DND-41 (cell line): ENCODE results near the gene VPS33A.
"Not testable (repeated sequence)": the region's sequence is repeated elsewhere in the genome, so short reads cannot be mapped to it uniquely, and the experiment has no call there.

Experiments
- ATAC-seq: fragments of 200-7000 bp; cut with Tn5 transposase; 3 replicates; pipeline ENCODE4 v1.9.1; 2021; ENCODE audit warnings: low read depth; ENCODE audit not compliant: insufficient read depth
- DNase-seq: peaks from one replicate; pipeline ENCODE4 v3.0.0-alpha.2; 2020
- H2AFZ ChIP-seq: 2 replicates; pipeline ENCODE4 v1.6.0; 2012; ENCODE audit warnings: low read depth, low read length
- H3K27ac ChIP-seq: 2 replicates; pipeline ENCODE4 v1.5.1; 2012; ENCODE audit warnings: low read length, inconsistent platforms
- H3K27me3 ChIP-seq: fragments of 200-600 bp; sonication (generic); 2 replicates; pipeline ENCODE4 v1.6.0; 2012; ENCODE audit warnings: low read length, mild to moderate bottlenecking, inconsistent platforms; ENCODE audit not compliant: insufficient read depth, poor library complexity
- H3K36me3 ChIP-seq: 2 replicates; pipeline ENCODE4 v1.5.1; 2012; ENCODE audit warnings: low read length, inconsistent platforms; ENCODE audit not compliant: insufficient read depth
- H3K4me1 ChIP-seq: 2 replicates; pipeline ENCODE4 v1.5.1; 2012; ENCODE audit warnings: mild to moderate bottlenecking, low read length; ENCODE audit not compliant: insufficient read depth
- H3K4me2 ChIP-seq: 2 replicates; pipeline ENCODE4 v1.6.0; 2012; ENCODE audit warnings: mild to moderate bottlenecking, moderate library complexity, low read length, inconsistent platforms; ENCODE audit not compliant: insufficient read depth
- H3K4me3 ChIP-seq, 2 experiments: fragments of 200-600 bp in 1 of 2; shearing (Covaris generic) in 1 of 2; 2 replicates each; pipeline ENCODE4 v1.5.1; 2012 to 2016; ENCODE audit warnings: inconsistent platforms in 2 of 2, low read length in 2 of 2, mild to moderate bottlenecking in 2 of 2, low read depth in 1 of 2, moderate library complexity in 1 of 2
- H3K79me2 ChIP-seq: 2 replicates; pipeline ENCODE4 v1.6.0; 2012; ENCODE audit warnings: low read length, inconsistent platforms; ENCODE audit not compliant: insufficient read depth
- H3K9ac ChIP-seq: 2 replicates; pipeline ENCODE4 v1.6.0; 2012; ENCODE audit warnings: low read depth, mild to moderate bottlenecking, inconsistent platforms, low read length, moderate library complexity
- H3K9me3 ChIP-seq: 2 replicates; pipeline ENCODE4 v1.5.1; 2012; ENCODE audit warnings: low read length, moderate library complexity, mild to moderate bottlenecking, inconsistent platforms; ENCODE audit not compliant: insufficient read depth, severe bottlenecking
- H4K20me1 ChIP-seq: 2 replicates; pipeline ENCODE4 v1.6.0; 2012; ENCODE audit warnings: low read length; ENCODE audit not compliant: insufficient read depth
- EZH2 ChIP-seq: IDR thresholded peaks from 3 replicates; pipeline ENCODE4 v1.6.1; 2012; ENCODE audit warnings: borderline replicate concordance, low read depth, mild to moderate bottlenecking, moderate library complexity, low read length, inconsistent platforms; ENCODE audit not compliant: severe bottlenecking
- TF ChIP-seq, protein P1 (sequence below): IDR thresholded peaks from 2 replicates; pipeline ENCODE4 v1.5.1; 2012; ENCODE audit warnings: borderline replicate concordance, low read length, moderate library complexity, mild to moderate bottlenecking; ENCODE audit not compliant: poor library complexity, severe bottlenecking; ENCODE audit errors: extremely low read depth

The VPS33A gene

GRCh38 chr12:122276242-122276641 is 9.9 kb upstream of the VPS33A start:
- no peak overlapping the region for H3K9ac ChIP-seq
- no peak overlapping the region for H3K27ac ChIP-seq
- no peak overlapping the region for H2AFZ ChIP-seq
- H4K20me1 ChIP-seq: no peaks in the 10 kb centered on the region
- H3K36me3 ChIP-seq: peaks cover 40% of the 10 kb centered on the region
- no peaks in the 10 kb centered on the region for H3K9me3 ChIP-seq
- ATAC-seq (no peak), DNase-seq (no peak)
- H3K79me2 ChIP-seq: no peaks in the 10 kb centered on the region
- no peaks in the 10 kb centered on the region for H3K4me1 ChIP-seq
- H3K27me3 ChIP-seq: no peaks in the 10 kb centered on the region
- TF ChIP-seq, protein P1, sequence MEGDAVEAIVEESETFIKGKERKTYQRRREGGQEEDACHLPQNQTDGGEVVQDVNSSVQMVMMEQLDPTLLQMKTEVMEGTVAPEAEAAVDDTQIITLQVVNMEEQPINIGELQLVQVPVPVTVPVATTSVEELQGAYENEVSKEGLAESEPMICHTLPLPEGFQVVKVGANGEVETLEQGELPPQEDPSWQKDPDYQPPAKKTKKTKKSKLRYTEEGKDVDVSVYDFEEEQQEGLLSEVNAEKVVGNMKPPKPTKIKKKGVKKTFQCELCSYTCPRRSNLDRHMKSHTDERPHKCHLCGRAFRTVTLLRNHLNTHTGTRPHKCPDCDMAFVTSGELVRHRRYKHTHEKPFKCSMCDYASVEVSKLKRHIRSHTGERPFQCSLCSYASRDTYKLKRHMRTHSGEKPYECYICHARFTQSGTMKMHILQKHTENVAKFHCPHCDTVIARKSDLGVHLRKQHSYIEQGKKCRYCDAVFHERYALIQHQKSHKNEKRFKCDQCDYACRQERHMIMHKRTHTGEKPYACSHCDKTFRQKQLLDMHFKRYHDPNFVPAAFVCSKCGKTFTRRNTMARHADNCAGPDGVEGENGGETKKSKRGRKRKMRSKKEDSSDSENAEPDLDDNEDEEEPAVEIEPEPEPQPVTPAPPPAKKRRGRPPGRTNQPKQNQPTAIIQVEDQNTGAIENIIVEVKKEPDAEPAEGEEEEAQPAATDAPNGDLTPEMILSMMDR: no peak
- TF ChIP-seq EZH2: no peak
- H3K4me2 ChIP-seq: no peak overlapping the region
- no peak overlapping the region for H3K4me3 ChIP-seq

- no peaks in the 10 kb centered on the region for H3K79me2 ChIP-seq
- no peak overlapping the region for H3K4me3 ChIP-seq
- no peak overlapping the region for H2AFZ ChIP-seq
- H3K36me3 ChIP-seq: peaks cover 40% of the 10 kb centered on the region
- no peak overlapping the region for H3K9ac ChIP-seq
- no peaks in the 10 kb centered on the region for H3K27me3 ChIP-seq
- ATAC-seq (no peak), DNase-seq (no peak)
- H3K9me3 ChIP-seq: no peaks in the 10 kb centered on the region
- H4K20me1 ChIP-seq: no peaks in the 10 kb centered on the region
- TF ChIP-seq EZH2: no peak
- TF ChIP-seq, protein P1: no peak
- H3K27ac ChIP-seq: no peak overlapping the region
- no peaks in the 10 kb centered on the region for H3K4me1 ChIP-seq
- no peak overlapping the region for H3K4me2 ChIP-seq
These were observed 9.2 kb upstream of the VPS33A start for GRCh38 chr12:122275459-122275858.

DNA sequence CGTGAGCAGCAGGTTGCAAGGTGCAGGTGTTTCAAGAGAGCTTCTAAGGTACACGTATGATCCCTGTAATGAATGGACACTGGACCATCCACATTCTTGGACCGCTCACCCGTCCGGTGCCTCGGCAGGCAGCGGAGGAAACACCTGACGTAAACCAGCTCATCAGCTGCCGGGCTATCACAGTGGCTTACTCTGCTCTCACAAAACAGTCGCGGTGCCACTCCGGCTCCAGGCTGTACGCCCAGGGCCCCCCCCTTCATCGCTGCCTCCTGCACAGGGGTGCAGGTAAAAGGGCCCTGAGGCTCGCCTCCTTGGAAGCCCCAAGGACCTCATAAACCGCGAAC is 436 bp downstream of the VPS33A start:
- H4K20me1 ChIP-seq: no peaks in the 10 kb centered on the region
- H3K9me3 ChIP-seq: no peaks in the 10 kb centered on the region
- peaks cover 18% of the 10 kb centered on the region for H3K79me2 ChIP-seq
- H3K9ac ChIP-seq: peak overlapping the region; percentile 74
- H3K4me2 ChIP-seq: peak overlapping the region; percentile 87
- peak overlapping the region; percentile 81 for H3K27ac ChIP-seq
- H2AFZ ChIP-seq: peak overlapping the region; percentile 98
- DNase-seq (no peak), ATAC-seq (peak; percentile 58)
- peak overlapping the region; percentile 55 to 89 for H3K4me3 ChIP-seq
- TF ChIP-seq, protein P1: no peak
- TF ChIP-seq EZH2: no peak
- H3K4me1 ChIP-seq: peaks cover 27% of the 10 kb centered on the region
- no peaks in the 10 kb centered on the region for H3K27me3 ChIP-seq
- peaks cover 16% of the 10 kb centered on the region for H3K36me3 ChIP-seq

DNA sequence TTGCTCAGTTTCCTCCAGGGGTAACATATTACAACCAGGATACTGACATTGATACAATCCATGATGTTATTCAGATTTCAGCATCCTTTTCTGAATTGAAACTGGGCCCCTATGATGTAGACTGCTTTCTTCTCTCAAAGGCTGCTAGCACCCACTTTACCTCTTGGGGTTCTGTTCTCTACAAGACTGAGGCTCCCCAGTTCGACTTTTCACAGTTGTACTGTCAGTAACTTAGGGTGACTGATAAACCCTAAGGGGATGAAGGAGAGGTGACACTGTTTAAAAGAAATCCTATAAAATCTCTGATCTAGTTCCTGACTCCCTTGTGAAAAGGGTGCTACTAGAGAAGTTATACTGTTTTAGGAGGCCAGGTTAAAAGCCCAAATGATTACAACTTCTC is 818 bp downstream of the VPS33A start:
- no peak for TF ChIP-seq EZH2
- TF ChIP-seq, protein P1: no peak
- Histone ChIP-seq H3K9ac (peak overlapping the region; percentile 74), H3K9me3 (no peaks in the 10 kb centered on the region), H4K20me1 (no peaks in the 10 kb centered on the region), H3K27ac (peak overlapping the region; percentile 81), H3K79me2 (peaks cover 18% of the 10 kb centered on the region), H2AFZ (peak overlapping the region; percentile 98), H3K36me3 (peaks cover 19% of the 10 kb centered on the region), H3K4me3 (peak overlapping the region; percentile 55 to 89), H3K27me3 (no peaks in the 10 kb centered on the region), H3K4me1 (peaks cover 27% of the 10 kb centered on the region), H3K4me2 (peak overlapping the region; percentile 87)
- ATAC-seq: no peak
- no peak for DNase-seq

DNA sequence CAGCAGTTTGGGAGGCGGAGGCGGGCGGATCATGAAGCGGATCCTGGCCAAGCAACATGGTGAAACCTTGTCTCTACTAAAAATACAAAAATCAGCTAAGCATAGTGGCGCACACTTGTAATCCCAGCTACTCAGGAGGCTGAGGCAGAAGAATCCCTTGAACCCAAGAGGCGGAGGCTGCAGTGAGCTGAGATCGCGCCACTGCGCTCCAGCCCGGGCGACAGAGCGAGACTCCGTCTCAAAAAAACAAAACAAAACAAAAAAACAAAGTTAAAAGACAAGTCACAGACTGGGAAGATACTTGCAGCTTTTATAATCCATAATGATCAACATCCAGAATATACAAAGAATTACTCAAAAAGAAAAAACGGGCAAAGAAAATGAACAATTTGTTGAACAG is 5.6 kb downstream of the VPS33A start:
- H4K20me1 ChIP-seq, ATAC-seq, H3K27ac ChIP-seq, H3K9ac ChIP-seq, H3K27me3 ChIP-seq, H3K4me3 ChIP-seq, H3K9me3 ChIP-seq, DNase-seq, H3K4me2 ChIP-seq, H2AFZ ChIP-seq: not testable (repeated sequence)
- peaks cover 11% of the 10 kb centered on the region for H3K79me2 ChIP-seq
- peaks cover 45% of the 10 kb centered on the region for H3K36me3 ChIP-seq
- H3K4me1 ChIP-seq: peaks cover 15% of the 10 kb centered on the region
